ENCODE measurements around the gene ANAPC1.
"Not testable (repeated sequence)": the region's sequence is repeated elsewhere in the genome, so short reads cannot be mapped to it uniquely, and the experiment has no call there.

Gene ANAPC1

DNA sequence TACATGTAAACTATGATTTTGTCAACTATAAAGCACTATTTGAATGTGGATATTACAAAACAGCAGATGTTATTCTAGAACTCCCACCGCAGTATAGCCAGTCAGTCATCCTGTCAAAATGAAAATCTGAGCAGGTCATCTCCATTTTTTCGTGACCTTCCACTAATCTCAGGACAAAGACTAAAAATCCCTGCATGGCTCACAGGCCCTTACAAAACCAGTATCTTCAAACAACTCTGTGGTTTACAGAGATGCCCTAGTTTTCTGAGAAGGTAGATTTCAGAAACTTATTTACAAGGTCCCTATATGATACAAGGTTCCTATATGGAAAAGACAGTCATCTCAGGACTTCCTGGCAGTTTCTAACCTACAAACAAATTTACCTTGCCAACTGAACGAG, 49.8 kb downstream of the ANAPC1 start:
- H3K4me1 ChIP-seq (ENCODE audit: control insufficient read depth, insufficient read depth, low read depth, low read length); H2AK5ac ChIP-seq (ENCODE audit: low read length, severe bottlenecking); H4K8ac ChIP-seq (ENCODE audit: low read length); H3K27ac ChIP-seq (ENCODE audit: low read length, poor library complexity, severe bottlenecking); H2AFZ ChIP-seq (ENCODE audit: low read depth, low read length); H3K23ac ChIP-seq (ENCODE audit: low read length in 2 of 2); H3K4me2 ChIP-seq (ENCODE audit: low read length, poor library complexity, severe bottlenecking); H2BK15ac ChIP-seq (ENCODE audit: low read depth, poor library complexity, severe bottlenecking); H2BK5ac ChIP-seq (ENCODE audit: low read depth, low read length, poor library complexity, severe bottlenecking); H3K18ac ChIP-seq (ENCODE audit: low read depth in 1 of 2, low read length in 2 of 2); H2BK12ac ChIP-seq (ENCODE audit: low read length in 2 of 2); H3K79me1 ChIP-seq (replicated peaks; ENCODE audit: low read length, poor library complexity, severe bottlenecking); H3K4ac ChIP-seq (ENCODE audit: low read depth in 1 of 2, low read length in 2 of 2); H3K27me3 ChIP-seq (ENCODE audit: control insufficient read depth in 1 of 2, insufficient read depth in 1 of 2, low read length in 2 of 2); H3K9me3 ChIP-seq (ENCODE audit: control insufficient read depth, low read length); DNase-seq; H3K14ac ChIP-seq (ENCODE audit: low read length in 2 of 2); H4K91ac ChIP-seq (ENCODE audit: low read length); H3K4me3 ChIP-seq (ENCODE audit: insufficient read depth in 1 of 2, low read depth in 1 of 2, low read length in 2 of 2); H3K9ac ChIP-seq (ENCODE audit: low read length); H2BK120ac ChIP-seq (ENCODE audit: low read depth, low read length): not testable (repeated sequence)
- peaks cover 3 to 18% of the 10 kb centered on the region in 2 experiments for H3K36me3 ChIP-seq (ENCODE audit: control insufficient read depth in 1 of 2, insufficient read depth in 2 of 2, low read depth in 1 of 2, low read length in 2 of 2)
- 100% methylated on average over 2 of the region's 3 CpGs for WGBS

DNA sequence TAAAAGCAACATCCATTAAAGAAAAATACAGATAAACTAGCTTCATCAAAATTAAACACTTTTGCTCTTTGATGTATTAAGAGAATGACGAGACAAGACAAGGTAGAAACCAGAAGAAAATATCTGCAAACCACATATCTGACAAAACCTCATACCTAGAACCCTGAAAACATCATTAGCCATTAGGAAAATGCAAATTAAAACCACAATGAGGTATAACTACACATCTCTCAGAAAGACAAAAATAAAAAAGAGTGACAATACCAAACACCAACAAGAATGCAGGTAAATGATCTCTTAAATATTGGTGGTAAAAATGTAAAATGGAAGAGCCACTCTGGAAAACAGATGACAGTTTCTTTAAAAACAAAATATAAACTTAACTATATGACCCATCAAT, 53.5 kb downstream of the ANAPC1 start:
- H3K4ac ChIP-seq (ENCODE audit: low read depth in 1 of 2, low read length in 2 of 2); H2BK5ac ChIP-seq (ENCODE audit: low read depth, low read length, poor library complexity, severe bottlenecking); H3K79me1 ChIP-seq (replicated peaks; ENCODE audit: low read length, poor library complexity, severe bottlenecking); H2BK120ac ChIP-seq (ENCODE audit: low read depth, low read length); H3K23ac ChIP-seq (ENCODE audit: low read length in 2 of 2); H3K9me3 ChIP-seq (ENCODE audit: control insufficient read depth, low read length); H3K14ac ChIP-seq (ENCODE audit: low read length in 2 of 2); H3K4me3 ChIP-seq (ENCODE audit: insufficient read depth in 1 of 2, low read depth in 1 of 2, low read length in 2 of 2); H4K8ac ChIP-seq (ENCODE audit: low read length); H3K27me3 ChIP-seq (ENCODE audit: control insufficient read depth in 1 of 2, insufficient read depth in 1 of 2, low read length in 2 of 2); H2BK12ac ChIP-seq (ENCODE audit: low read length in 2 of 2); DNase-seq; H2AFZ ChIP-seq (ENCODE audit: low read depth, low read length); H4K91ac ChIP-seq (ENCODE audit: low read length); H3K18ac ChIP-seq (ENCODE audit: low read depth in 1 of 2, low read length in 2 of 2); H3K27ac ChIP-seq (ENCODE audit: low read length, poor library complexity, severe bottlenecking); H2AK5ac ChIP-seq (ENCODE audit: low read length, severe bottlenecking); H2BK15ac ChIP-seq (ENCODE audit: low read depth, poor library complexity, severe bottlenecking); H3K4me2 ChIP-seq (ENCODE audit: low read length, poor library complexity, severe bottlenecking); H3K4me1 ChIP-seq (ENCODE audit: control insufficient read depth, insufficient read depth, low read depth, low read length); H3K9ac ChIP-seq (ENCODE audit: low read length): not testable (repeated sequence)
- WGBS = no CpG with 5 or more reads among the region's 1 CpG
- peaks cover 3 to 24% of the 10 kb centered on the region in 2 experiments for H3K36me3 ChIP-seq (ENCODE audit: control insufficient read depth in 1 of 2, insufficient read depth in 2 of 2, low read depth in 1 of 2, low read length in 2 of 2)

- H3K27ac ChIP-seq (ENCODE audit: low read length, poor library complexity, severe bottlenecking); H3K79me1 ChIP-seq (replicated peaks; ENCODE audit: low read length, poor library complexity, severe bottlenecking); H2BK15ac ChIP-seq (ENCODE audit: low read depth, poor library complexity, severe bottlenecking); H2BK120ac ChIP-seq (ENCODE audit: low read depth, low read length); H3K4me1 ChIP-seq (ENCODE audit: control insufficient read depth, insufficient read depth, low read depth, low read length); H4K8ac ChIP-seq (ENCODE audit: low read length); H2AK5ac ChIP-seq (ENCODE audit: low read length, severe bottlenecking); H2BK5ac ChIP-seq (ENCODE audit: low read depth, low read length, poor library complexity, severe bottlenecking); H2BK12ac ChIP-seq (ENCODE audit: low read length in 2 of 2); H2AFZ ChIP-seq (ENCODE audit: low read depth, low read length); H3K27me3 ChIP-seq (ENCODE audit: control insufficient read depth in 1 of 2, insufficient read depth in 1 of 2, low read length in 2 of 2); H3K9me3 ChIP-seq (ENCODE audit: control insufficient read depth, low read length); H3K14ac ChIP-seq (ENCODE audit: low read length in 2 of 2); H3K4ac ChIP-seq (ENCODE audit: low read depth in 1 of 2, low read length in 2 of 2); H3K18ac ChIP-seq (ENCODE audit: low read depth in 1 of 2, low read length in 2 of 2); DNase-seq; H3K23ac ChIP-seq (ENCODE audit: low read length in 2 of 2); H3K9ac ChIP-seq (ENCODE audit: low read length); H3K4me3 ChIP-seq (ENCODE audit: insufficient read depth in 1 of 2, low read depth in 1 of 2, low read length in 2 of 2); H3K4me2 ChIP-seq (ENCODE audit: low read length, poor library complexity, severe bottlenecking); H4K91ac ChIP-seq (ENCODE audit: low read length): not testable (repeated sequence)
- WGBS = 100% methylated on average over 1 of the region's 4 CpGs
- peaks cover 3 to 24% of the 10 kb centered on the region in 2 experiments for H3K36me3 ChIP-seq (ENCODE audit: control insufficient read depth in 1 of 2, insufficient read depth in 2 of 2, low read depth in 1 of 2, low read length in 2 of 2)
These were observed 55.7 kb downstream of the ANAPC1 start for GRCh38 chr2:111828217-111828766.

GRCh38 chr2:111812970-111813622, 70.9 kb downstream of the ANAPC1 start:
- not testable (repeated sequence) for H2BK5ac ChIP-seq (ENCODE audit: low read depth, low read length, poor library complexity, severe bottlenecking); H2BK120ac ChIP-seq (ENCODE audit: low read depth, low read length); H3K27ac ChIP-seq (ENCODE audit: low read length, poor library complexity, severe bottlenecking); H3K9ac ChIP-seq (ENCODE audit: low read length); H4K8ac ChIP-seq (ENCODE audit: low read length); H2AFZ ChIP-seq (ENCODE audit: low read depth, low read length); H3K4me2 ChIP-seq (ENCODE audit: low read length, poor library complexity, severe bottlenecking); H3K4me3 ChIP-seq (ENCODE audit: insufficient read depth in 1 of 2, low read depth in 1 of 2, low read length in 2 of 2); H2BK12ac ChIP-seq (ENCODE audit: low read length in 2 of 2); H3K36me3 ChIP-seq (ENCODE audit: control insufficient read depth in 1 of 2, insufficient read depth in 2 of 2, low read depth in 1 of 2, low read length in 2 of 2); DNase-seq; H3K27me3 ChIP-seq (ENCODE audit: control insufficient read depth in 1 of 2, insufficient read depth in 1 of 2, low read length in 2 of 2); H3K9me3 ChIP-seq (ENCODE audit: control insufficient read depth, low read length); H2AK5ac ChIP-seq (ENCODE audit: low read length, severe bottlenecking); H3K14ac ChIP-seq (ENCODE audit: low read length in 2 of 2); H3K18ac ChIP-seq (ENCODE audit: low read depth in 1 of 2, low read length in 2 of 2); H3K79me1 ChIP-seq (replicated peaks; ENCODE audit: low read length, poor library complexity, severe bottlenecking); H4K91ac ChIP-seq (ENCODE audit: low read length); H3K4ac ChIP-seq (ENCODE audit: low read depth in 1 of 2, low read length in 2 of 2); H3K23ac ChIP-seq (ENCODE audit: low read length in 2 of 2); H2BK15ac ChIP-seq (ENCODE audit: low read depth, poor library complexity, severe bottlenecking); H3K4me1 ChIP-seq (ENCODE audit: control insufficient read depth, insufficient read depth, low read depth, low read length)
- WGBS = 100% methylated on average over 2 of the region's 7 CpGs

Measured in mesenchymal stem cell (in vitro differentiated cells and primary cell).